ENCODE data around the gene HIC1. TPM values are rescaled to one million over a fixed set of nuclear protein-coding genes. Genes with fewer than 3 reads are reported as not detected.

The HIC1 gene
- total and polyA plus RNA-seq, 3 experiments from 2014 or later: 1.3 to 42.7 (median 39.5) TPM

GRCh38 chr17:2015314-2015713, 39.6 kb upstream of the HIC1 start:
- H3K36me3 Mint-ChIP-seq: no peaks in the 10 kb centered on the region

DNA sequence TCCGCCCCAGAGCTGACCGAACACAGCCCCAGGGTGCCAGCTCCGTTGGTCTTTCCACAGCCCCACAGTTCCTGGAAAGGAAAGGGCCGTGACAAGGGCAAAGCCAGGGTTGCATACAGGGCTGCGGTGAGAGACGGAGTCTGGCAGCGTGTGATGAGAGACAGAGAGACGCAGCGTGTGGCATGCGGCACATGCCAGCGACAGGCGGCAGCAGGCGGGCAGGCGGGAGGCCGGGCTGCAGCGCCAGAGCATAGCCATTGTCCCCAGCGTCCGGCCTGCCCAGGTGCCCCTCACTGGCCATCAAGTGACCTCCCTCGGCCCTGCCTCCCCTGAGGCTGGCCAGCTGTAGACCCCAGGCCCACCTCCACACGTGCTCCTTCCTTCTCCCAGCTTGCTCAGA, 38.4 kb upstream of the HIC1 start:
- Histone ChIP-seq H3K27ac (ENCODE audit: low read depth, low read length) (no peak overlapping the region), H3K36me3 (ENCODE audit: insufficient read depth, low read length) (no peaks in the 10 kb centered on the region), H3K4me3 (ENCODE audit: low read length) (no peak overlapping the region), H3K9me3 (ENCODE audit: low read length) (no peaks in the 10 kb centered on the region), H3K27me3 (ENCODE audit: insufficient read depth, low read length, poor library complexity, severe bottlenecking) (no peaks in the 10 kb centered on the region), H3K4me1 (ENCODE audit: insufficient read depth, low read length) (no peaks in the 10 kb centered on the region)
- H3K36me3 Mint-ChIP-seq: no peaks in the 10 kb centered on the region
- H3K9me3 Mint-ChIP-seq: peaks cover 0 to 2% (median 0%) of the 10 kb centered on the region in 5 donors
- H3K4me1 Mint-ChIP-seq: peaks cover 0 to 7% (median 5%) of the 10 kb centered on the region in 3 donors
- CTCF ChIA-PET: no interaction called here
- no peak overlapping the region for H3K27ac Mint-ChIP-seq
- DNase-seq: no peak
- H3K4me3 Mint-ChIP-seq: no peak overlapping the region
- POLR2A ChIA-PET: no interaction called here
- H3K27me3 Mint-ChIP-seq: peaks cover 17 to 40% of the 10 kb centered on the region in 2 donors

More at GRCh38 chr17:2015314-2015713, 39.6 kb upstream of the HIC1 start:
- Mint-ChIP-seq H3K4me1 (no peaks in the 10 kb centered on the region), H3K27me3 (peaks cover 15 to 39% of the 10 kb centered on the region in 2 donors), H3K27ac (no peak overlapping the region), H3K4me3 (no peak overlapping the region), H3K9me3 (peaks cover 0 to 2% (median 0%) of the 10 kb centered on the region in 5 donors)
- Histone ChIP-seq H3K4me1 (ENCODE audit: insufficient read depth, low read length) (no peaks in the 10 kb centered on the region), H3K27me3 (ENCODE audit: insufficient read depth, low read length, poor library complexity, severe bottlenecking) (no peaks in the 10 kb centered on the region), H3K36me3 (ENCODE audit: insufficient read depth, low read length) (no peaks in the 10 kb centered on the region), H3K4me3 (ENCODE audit: low read length) (no peak overlapping the region), H3K9me3 (ENCODE audit: low read length) (no peaks in the 10 kb centered on the region), H3K27ac (ENCODE audit: low read depth, low read length) (no peak overlapping the region)
- no peak for DNase-seq
- POLR2A ChIA-PET: no interaction called here
- CTCF ChIA-PET: no interaction called here

DNA sequence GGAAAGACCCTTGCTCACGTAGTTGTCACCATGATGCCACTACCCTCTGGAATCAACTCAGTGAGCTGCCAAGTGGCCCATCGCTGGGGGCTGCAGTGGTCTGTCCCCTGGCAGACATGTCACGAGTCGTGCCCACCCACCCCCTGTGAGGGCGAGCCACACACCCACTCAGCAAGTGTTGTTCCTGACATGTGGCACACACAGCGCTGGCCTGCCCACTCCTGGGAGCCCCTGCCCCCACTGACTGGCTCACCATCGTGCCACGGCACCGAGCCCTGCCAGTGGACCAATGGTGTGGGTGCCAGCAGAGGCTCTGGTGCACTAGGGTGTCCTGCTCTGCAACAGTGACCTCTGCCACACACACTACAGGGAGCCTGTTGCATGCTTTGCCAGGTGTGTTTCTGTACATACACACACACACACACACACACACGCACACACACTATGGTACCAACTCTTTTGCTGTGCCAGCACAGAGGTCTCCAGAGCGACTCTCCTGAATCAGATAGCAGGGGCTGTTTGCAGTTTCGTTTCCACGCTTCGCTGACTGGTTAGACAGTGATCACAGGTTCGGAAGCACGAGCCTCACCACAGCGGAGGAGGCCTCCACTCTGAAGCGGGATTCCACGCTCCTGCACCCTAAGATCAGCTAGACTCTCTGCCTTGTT, 37.5 kb upstream of the HIC1 start:
- Mint-ChIP-seq H3K9me3 (peaks cover 0 to 2% (median 0%) of the 10 kb centered on the region in 5 donors), H3K4me1 (peaks cover under 1 to 8% (median 6%) of the 10 kb centered on the region in 3 donors), H3K36me3 (no peaks in the 10 kb centered on the region), H3K27ac (no peak overlapping the region), H3K4me3 (no peak overlapping the region), H3K27me3 (peaks cover 19 to 37% of the 10 kb centered on the region in 2 donors)
- ChIA-PET POLR2A (no interaction called here), CTCF (no interaction called here)
- H3K4me3 ChIP-seq (ENCODE audit: low read length): no peak overlapping the region
- no peak overlapping the region for H3K27ac ChIP-seq (ENCODE audit: low read depth, low read length)
- H3K27me3 ChIP-seq (ENCODE audit: insufficient read depth, low read length, poor library complexity, severe bottlenecking): no peaks in the 10 kb centered on the region
- no peaks in the 10 kb centered on the region for H3K9me3 ChIP-seq (ENCODE audit: low read length)
- DNase-seq: no peak
- H3K4me1 ChIP-seq (ENCODE audit: insufficient read depth, low read length): no peaks in the 10 kb centered on the region
- H3K36me3 ChIP-seq (ENCODE audit: insufficient read depth, low read length): no peaks in the 10 kb centered on the region

DNA sequence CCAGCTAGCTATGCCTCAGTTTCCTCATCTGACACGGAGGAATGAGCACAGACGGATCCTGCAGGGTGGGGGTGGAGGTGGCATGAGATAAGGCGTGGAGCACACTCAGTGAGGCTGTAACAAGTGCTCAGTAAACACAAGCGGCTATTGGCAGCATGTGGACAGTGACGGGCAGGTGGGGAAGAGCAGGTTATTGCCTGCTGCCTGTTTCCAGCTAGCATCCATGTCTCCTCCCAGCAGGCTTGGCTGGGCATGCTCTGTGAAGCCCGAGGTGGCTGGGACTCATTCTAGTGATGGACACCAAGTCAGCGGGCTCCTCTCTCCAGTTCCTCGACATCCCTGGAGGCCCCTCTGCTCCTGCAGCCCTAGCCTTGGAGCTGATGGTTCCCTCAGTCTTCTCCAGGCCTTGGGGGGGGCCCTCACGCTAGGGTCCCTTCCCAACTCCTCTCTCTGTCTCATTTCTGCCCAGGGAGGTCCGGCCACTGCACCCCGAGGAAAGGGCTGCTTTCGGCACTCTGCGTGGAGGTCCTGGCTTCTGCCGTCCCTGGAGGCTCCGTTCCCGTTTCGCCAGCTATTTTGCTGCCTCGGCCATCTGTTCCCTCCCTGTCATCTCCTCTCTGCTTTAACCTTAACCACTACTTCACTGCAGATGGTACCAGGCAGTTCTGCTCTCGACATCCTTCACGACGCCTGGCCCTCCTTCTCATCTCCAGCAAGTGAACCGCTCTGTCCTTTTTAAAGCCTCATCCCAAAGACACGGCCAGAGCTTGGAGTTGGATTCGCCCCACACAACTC, 36.0 kb upstream of the HIC1 start:
- Histone ChIP-seq H3K9me3 (ENCODE audit: low read length) (no peaks in the 10 kb centered on the region), H3K4me3 (ENCODE audit: low read length) (no peak overlapping the region), H3K27ac (ENCODE audit: low read depth, low read length) (no peak overlapping the region), H3K27me3 (ENCODE audit: insufficient read depth, low read length, poor library complexity, severe bottlenecking) (peaks cover 4% of the 10 kb centered on the region), H3K4me1 (ENCODE audit: insufficient read depth, low read length) (peaks cover 8% of the 10 kb centered on the region), H3K36me3 (ENCODE audit: insufficient read depth, low read length) (no peaks in the 10 kb centered on the region)
- no peak overlapping the region for H3K4me3 Mint-ChIP-seq
- POLR2A ChIA-PET: no interaction called here
- no peak overlapping the region for H3K27ac Mint-ChIP-seq
- CTCF ChIA-PET: no interaction called here
- peaks cover 0 to under 1% (median 0%) of the 10 kb centered on the region in 5 donors for H3K9me3 Mint-ChIP-seq
- H3K27me3 Mint-ChIP-seq: peaks cover 26 to 31% of the 10 kb centered on the region in 2 donors
- no peak for DNase-seq
- no peaks in the 10 kb centered on the region for H3K36me3 Mint-ChIP-seq
- H3K4me1 Mint-ChIP-seq: peaks cover 6 to 19% (median 13%) of the 10 kb centered on the region in 3 donors

GRCh38 chr17:2019723-2020122, 35.2 kb upstream of the HIC1 start:
- Histone ChIP-seq H3K27ac (ENCODE audit: low read depth, low read length) (no peak overlapping the region), H3K36me3 (ENCODE audit: insufficient read depth, low read length) (no peaks in the 10 kb centered on the region), H3K4me1 (ENCODE audit: insufficient read depth, low read length) (peaks cover 14% of the 10 kb centered on the region), H3K9me3 (ENCODE audit: low read length) (no peaks in the 10 kb centered on the region), H3K27me3 (ENCODE audit: insufficient read depth, low read length, poor library complexity, severe bottlenecking) (peaks cover 11% of the 10 kb centered on the region), H3K4me3 (ENCODE audit: low read length) (no peak overlapping the region)
- Mint-ChIP-seq H3K36me3 (no peaks in the 10 kb centered on the region), H3K27me3 (peaks cover 26 to 30% of the 10 kb centered on the region in 2 donors), H3K4me1 (peaks cover 6 to 22% (median 16%) of the 10 kb centered on the region in 3 donors), H3K4me3 (no peak overlapping the region), H3K27ac (no peak overlapping the region), H3K9me3 (no peaks in the 10 kb centered on the region)
- POLR2A ChIA-PET: no interaction called here
- no peak for DNase-seq
- CTCF ChIA-PET: interaction anchor here (1.1 kb wide), 1 partner anchor 225 kb away, joined by 4 read pairs; no protein-coding TSS in a partner anchor

GRCh38 chr17:2020721-2021120, 34.2 kb upstream of the HIC1 start:
- peaks cover 30 to 31% of the 10 kb centered on the region in 2 donors for H3K27me3 Mint-ChIP-seq
- H3K4me1 Mint-ChIP-seq: peaks cover 6 to 27% (median 16%) of the 10 kb centered on the region in 3 donors
- H3K36me3 Mint-ChIP-seq: no peaks in the 10 kb centered on the region
- Histone ChIP-seq H3K4me1 (ENCODE audit: insufficient read depth, low read length) (peaks cover 16% of the 10 kb centered on the region), H3K27ac (ENCODE audit: low read depth, low read length) (no peak overlapping the region), H3K27me3 (ENCODE audit: insufficient read depth, low read length, poor library complexity, severe bottlenecking) (peaks cover 11% of the 10 kb centered on the region), H3K36me3 (ENCODE audit: insufficient read depth, low read length) (no peaks in the 10 kb centered on the region), H3K4me3 (ENCODE audit: low read length) (no peak overlapping the region), H3K9me3 (ENCODE audit: low read length) (no peaks in the 10 kb centered on the region)
- no peaks in the 10 kb centered on the region for H3K9me3 Mint-ChIP-seq
- no peak overlapping the region for H3K27ac Mint-ChIP-seq
- POLR2A ChIA-PET: no interaction called here
- DNase-seq: no peak
- CTCF ChIA-PET: interaction anchor here (1.1 kb wide), 1 partner anchor 224 kb away, joined by 4 read pairs; no protein-coding TSS in a partner anchor
- no peak overlapping the region for H3K4me3 Mint-ChIP-seq

GRCh38 chr17:2022647-2023240, 32.2 kb upstream of the HIC1 start:
- no peak overlapping the region for H3K27ac ChIP-seq (ENCODE audit: low read depth, low read length)
- ChIA-PET CTCF (no interaction called here), POLR2A (no interaction called here)
- no peak overlapping the region for H3K4me3 ChIP-seq (ENCODE audit: low read length)
- DNase-seq: peak in 1 of 5 donors; percentile 27
- H3K4me1 ChIP-seq (ENCODE audit: insufficient read depth, low read length): peaks cover 22% of the 10 kb centered on the region
- Mint-ChIP-seq H3K9me3 (no peaks in the 10 kb centered on the region), H3K27me3 (peaks cover 36 to 39% of the 10 kb centered on the region in 2 donors), H3K4me1 (peaks cover 12 to 34% (median 20%) of the 10 kb centered on the region in 3 donors), H3K36me3 (no peaks in the 10 kb centered on the region), H3K4me3 (peak overlapping the region; percentile 45 to 76 (median 63)), H3K27ac (peak overlapping the region in 3 of 8 donors; percentile 39 to 64 (median 47))
- no peaks in the 10 kb centered on the region for H3K36me3 ChIP-seq (ENCODE audit: insufficient read depth, low read length)
- H3K27me3 ChIP-seq (ENCODE audit: insufficient read depth, low read length, poor library complexity, severe bottlenecking): peaks cover 16% of the 10 kb centered on the region
- no peaks in the 10 kb centered on the region for H3K9me3 ChIP-seq (ENCODE audit: low read length)

GRCh38 chr17:2023256-2023655, 31.6 kb upstream of the HIC1 start:
- Mint-ChIP-seq H3K9me3 (no peaks in the 10 kb centered on the region), H3K27me3 (peaks cover 38% of the 10 kb centered on the region in 2 donors), H3K4me3 (peak overlapping the region; percentile 45 to 76 (median 63)), H3K4me1 (peaks cover 12 to 34% (median 20%) of the 10 kb centered on the region in 3 donors), H3K36me3 (no peaks in the 10 kb centered on the region), H3K27ac (peak overlapping the region in 1 of 8 donors; percentile 38)
- no peak for DNase-seq
- Histone ChIP-seq H3K4me1 (ENCODE audit: insufficient read depth, low read length) (peaks cover 22% of the 10 kb centered on the region), H3K27me3 (ENCODE audit: insufficient read depth, low read length, poor library complexity, severe bottlenecking) (peaks cover 16% of the 10 kb centered on the region), H3K27ac (ENCODE audit: low read depth, low read length) (no peak overlapping the region), H3K36me3 (ENCODE audit: insufficient read depth, low read length) (no peaks in the 10 kb centered on the region), H3K4me3 (ENCODE audit: low read length) (no peak overlapping the region), H3K9me3 (ENCODE audit: low read length) (no peaks in the 10 kb centered on the region)
- CTCF ChIA-PET: interaction anchor here (0.8 kb wide), 1 partner anchor 221 kb away, joined by 3 read pairs; no protein-coding TSS in a partner anchor
- POLR2A ChIA-PET: no interaction called here
